GM19023 (cell line): ENCODE data around the gene PFKL.

Experiments
- ATAC-seq: cut with Tn5 transposase; IDR thresholded peaks from one replicate; pipeline ENCODE4 v1.9.1; 2021; ENCODE audit warnings: mild to moderate bottlenecking, moderate library complexity; ENCODE audit not compliant: unreplicated experiment

PFKL gene

DNA sequence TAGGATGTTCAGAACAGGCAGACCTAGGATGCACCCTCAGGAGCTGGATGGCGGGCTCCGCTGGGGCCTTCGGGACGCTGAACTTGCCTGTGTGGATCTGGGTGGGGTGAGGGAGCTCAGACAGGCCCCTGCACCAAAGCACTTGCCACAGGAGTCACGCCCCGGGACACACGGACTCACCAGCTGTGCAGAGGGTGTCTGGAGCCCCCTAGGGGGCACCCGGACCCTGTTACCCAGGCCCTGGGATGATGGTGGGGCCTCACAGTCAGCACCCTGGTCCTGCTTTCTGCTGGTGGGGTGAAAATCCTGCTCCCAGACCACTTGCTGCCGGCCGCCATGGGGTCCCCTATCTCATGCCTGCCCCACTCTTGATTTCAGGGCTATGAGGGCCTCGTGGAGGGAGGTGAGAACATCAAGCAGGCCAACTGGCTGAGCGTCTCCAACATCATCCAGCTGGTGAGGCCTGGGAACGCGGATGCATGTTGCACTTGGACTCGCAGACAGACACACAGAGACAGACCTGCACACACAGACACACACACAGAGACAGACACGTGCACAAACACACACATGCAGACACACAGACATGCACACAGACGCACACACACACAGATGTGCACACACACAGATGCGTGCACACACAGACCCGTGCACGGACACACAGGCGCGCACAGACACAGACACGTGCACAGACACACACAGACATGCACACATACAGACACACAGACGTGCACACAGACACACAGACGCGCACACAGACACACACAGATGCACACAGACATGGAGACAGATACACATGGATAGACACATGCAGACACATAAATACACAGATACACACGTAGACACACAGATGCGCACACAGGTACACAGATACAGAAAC, 11.0 kb downstream of the PFKL start:
- no peak for ATAC-seq

DNA sequence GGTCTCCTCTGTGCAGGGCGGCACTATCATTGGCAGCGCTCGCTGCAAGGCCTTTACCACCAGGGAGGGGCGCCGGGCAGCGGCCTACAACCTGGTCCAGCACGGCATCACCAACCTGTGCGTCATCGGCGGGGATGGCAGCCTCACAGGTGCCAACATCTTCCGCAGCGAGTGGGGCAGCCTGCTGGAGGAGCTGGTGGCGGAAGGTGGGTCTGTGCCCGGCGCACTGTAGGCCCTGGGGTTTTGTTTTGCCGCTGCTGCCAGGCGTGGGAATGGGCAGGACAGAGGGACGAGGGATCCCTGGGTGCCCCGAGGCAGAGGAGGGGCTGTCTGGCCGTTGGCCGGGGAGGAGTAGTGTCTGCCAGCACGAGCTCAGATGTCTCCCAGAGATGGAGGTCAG, 12.2 kb downstream of the PFKL start:
- ATAC-seq, result no peak

DNA sequence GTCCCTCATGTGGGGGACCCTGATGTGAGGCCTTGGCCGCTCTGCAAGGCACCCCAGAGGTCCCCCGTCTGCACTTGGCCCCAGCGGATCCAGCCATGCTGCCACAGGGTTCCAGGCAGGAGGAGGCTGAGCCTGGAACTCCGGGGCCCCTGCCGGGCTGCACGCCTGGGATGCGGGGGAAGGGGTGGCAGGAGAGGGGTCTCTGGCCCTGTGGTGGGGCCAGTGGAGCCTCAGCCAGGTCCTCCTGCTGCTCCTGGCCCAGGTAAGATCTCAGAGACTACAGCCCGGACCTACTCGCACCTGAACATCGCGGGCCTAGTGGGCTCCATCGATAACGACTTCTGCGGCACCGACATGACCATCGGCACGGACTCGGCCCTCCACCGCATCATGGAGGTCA, 12.9 kb downstream of the PFKL start:
- ATAC-seq, result no peak

DNA sequence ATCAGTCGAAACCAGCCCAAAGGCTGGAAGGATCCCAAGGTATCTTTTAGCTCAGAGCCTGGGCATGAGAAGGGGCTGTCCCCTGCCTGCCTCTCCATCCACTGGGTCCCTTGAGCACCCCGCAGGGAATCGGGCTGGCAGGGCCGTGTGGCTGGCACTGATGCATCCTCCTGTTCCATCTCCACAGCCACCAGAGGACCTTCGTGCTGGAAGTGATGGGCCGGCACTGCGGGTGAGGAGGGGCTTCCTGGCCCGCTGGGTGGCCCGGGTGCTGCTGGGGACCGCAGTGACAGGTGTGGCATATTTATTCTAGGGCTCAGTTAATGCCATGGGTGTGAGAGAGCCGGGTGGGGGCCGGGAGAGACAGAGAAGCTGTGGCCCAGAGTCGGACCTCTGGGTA, 13.6 kb downstream of the PFKL start:
- ATAC-seq, result no peak

DNA sequence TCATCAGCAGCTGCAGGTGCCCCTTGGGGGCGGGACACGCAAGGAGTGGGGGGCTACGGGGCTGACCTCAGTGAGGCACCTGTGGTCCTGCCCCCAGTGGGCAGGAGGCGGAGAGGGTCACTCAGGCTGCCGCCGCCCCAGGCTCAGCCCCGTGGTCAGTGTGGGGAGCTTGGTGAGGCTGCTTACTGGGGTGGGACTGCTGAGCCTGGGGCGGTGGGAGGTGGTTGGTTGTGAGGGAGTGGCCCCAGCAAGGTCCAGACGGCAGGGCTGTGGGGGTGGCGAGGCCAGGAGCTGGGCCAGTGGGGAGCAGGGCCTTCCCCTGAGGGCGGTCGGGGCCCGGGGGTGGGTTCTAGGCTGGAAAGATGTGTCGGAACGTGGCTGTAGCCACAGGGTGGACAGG, 14.3 kb downstream of the PFKL start:
- no peak for ATAC-seq

DNA sequence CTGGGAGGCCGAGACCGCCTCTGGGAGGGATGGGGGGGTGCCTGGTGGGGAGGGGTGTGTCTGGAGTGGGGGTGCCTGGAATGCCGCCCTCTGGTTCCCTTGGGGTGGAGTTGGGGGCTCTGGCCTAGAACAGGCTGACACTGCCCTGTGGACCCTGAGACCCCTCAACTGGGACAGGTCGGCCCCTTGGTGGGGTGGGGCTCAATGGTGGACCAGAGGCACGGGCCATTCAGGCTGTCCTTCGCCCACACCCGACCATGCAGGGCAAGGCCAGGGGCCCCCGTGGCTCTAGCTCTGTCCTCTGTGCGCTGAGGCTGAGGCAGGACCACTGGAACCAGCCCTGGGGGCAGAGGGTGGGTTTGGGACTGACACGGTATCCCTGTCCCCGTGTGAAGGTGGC, 14.7 kb downstream of the PFKL start:
- no peak for ATAC-seq

DNA sequence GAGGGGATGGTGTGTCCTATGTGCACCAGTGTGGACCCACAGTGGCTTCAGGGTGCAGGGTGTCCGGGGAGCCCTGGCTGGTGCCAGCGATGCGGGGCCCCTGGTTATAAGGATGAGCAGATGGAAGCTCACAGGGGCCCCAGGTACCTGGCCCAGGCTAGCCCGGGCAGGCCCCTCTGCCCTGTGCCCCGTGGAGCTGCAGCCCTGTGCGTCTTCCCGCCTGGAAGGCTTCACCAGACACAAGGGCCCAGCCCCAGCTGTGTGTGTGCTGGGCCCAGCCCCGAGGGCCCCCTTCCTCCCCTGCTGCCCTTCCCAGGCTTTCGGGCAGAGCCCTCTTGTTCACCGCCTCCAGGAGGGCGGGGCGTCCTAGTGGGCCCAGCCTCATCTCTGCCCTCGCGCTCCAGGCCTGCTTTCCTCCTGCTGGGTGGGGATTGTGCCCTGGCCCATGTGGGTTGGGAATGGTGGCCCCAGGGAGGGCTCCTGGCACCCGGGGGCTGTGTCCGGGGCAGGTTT, 15.9 kb downstream of the PFKL start:
- ATAC-seq, result no peak

DNA sequence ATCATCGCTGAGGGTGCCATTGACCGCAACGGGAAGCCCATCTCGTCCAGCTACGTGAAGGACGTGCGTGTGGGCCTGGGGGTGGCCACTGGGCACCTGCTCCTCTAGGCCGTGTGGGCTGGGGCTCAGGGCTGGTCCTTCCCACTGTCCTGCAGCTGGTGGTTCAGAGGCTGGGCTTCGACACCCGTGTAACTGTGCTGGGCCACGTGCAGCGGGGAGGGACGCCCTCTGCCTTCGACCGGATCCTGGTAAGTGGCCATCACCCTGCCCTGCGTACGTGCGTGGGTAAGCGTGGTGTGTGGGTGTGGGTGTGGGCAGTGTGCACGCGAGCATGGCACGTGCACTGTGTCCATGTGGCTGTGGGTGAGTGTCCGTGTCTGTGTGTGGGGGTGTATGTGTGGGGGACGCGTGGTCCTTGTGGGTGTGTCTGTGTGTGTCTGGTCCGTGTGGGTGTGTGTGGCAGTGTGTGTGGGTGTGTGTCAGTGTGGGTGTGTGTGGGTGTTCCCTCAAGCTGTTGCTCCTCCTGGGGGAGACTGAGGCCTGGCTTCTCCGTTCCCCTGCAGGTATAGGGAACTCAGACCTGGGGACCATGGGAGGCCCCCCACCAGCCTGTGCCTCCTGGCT, 16.5 kb downstream of the PFKL start:
- no peak for ATAC-seq

DNA sequence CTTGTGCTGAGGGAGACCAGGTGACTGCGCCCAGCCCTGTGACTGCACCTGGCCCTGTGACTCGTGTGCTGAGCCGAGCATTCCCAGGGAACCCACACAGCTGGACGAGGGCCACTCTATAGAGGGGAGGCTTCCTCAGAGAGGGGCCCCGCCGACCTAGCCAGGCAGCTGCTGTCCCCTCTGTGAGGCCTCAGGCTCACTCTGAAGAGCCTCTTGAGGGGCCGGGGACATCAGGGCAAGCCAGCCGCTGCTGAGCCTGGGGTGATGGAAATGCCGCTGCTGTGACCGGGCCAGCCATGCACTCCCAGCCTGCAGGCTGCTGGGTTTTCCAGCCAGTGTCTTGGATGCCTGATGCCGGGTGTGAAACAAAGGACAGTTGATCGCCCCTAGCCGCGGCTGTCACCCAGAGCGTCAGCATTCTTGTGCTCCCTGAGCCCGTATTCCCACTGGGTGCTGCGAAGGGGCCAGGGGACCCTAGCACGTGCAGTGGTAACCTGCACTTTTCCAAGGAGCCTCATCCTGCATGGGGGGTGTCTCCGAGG, 17.5 kb downstream of the PFKL start:
- ATAC-seq, result no peak

DNA sequence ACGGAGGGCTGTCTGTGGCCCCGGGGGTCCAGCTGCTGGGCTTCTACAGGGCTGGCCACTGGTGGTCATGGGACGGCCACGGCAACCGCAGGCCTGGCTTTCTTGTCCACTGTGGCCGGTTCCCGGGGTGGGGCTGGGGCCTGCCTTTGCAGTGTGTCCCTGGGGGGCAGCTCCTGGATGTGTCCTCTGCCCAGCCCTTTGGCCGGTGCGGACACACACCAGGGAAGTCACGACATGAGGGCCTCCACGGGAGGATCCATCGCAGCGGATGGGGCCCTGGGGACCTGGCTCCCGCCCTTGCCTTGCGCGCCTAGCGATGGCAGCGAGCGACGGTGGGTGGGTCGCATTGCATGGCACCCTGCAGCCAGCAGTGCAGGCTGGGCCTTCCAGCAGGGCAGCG, 18.0 kb downstream of the PFKL start:
- no peak for ATAC-seq

DNA sequence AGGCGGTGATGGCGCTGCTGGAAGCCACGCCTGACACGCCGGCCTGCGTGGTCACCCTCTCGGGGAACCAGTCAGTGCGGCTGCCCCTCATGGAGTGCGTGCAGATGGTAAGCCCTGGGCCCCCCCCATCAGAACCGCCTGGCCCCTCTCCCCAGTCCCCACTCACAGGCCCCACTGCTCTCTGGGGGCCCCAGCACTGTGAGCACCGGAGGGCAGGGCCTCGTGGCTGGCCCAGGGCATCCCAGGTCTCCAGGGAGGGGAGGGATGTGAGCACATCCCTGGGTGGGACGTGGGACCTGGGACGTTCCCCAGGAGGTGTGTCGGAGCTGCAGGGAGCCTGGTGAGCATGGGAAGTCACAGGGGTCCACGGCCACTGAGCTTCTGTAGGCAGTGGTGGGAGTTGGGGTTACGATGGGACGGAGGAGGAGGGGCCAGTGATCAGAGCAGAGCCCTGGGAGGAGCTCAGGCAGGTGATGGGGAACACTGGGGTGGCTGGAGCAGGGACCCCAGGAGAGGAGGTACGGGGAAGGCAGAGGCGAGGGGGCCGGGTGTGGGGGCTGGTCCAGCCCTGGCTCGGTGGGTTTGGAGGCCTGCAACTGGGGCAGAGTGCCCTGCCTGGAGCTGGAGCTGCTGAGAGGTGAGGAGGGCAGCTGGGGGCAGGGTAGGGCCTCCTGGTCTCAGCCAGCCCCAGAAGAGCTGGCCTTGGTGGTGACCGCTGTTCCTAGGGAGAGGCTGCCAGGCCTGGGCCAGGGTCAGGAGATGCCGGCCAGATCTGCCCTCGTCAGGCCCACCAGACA, 18.8 kb downstream of the PFKL start:
- no peak for ATAC-seq

DNA sequence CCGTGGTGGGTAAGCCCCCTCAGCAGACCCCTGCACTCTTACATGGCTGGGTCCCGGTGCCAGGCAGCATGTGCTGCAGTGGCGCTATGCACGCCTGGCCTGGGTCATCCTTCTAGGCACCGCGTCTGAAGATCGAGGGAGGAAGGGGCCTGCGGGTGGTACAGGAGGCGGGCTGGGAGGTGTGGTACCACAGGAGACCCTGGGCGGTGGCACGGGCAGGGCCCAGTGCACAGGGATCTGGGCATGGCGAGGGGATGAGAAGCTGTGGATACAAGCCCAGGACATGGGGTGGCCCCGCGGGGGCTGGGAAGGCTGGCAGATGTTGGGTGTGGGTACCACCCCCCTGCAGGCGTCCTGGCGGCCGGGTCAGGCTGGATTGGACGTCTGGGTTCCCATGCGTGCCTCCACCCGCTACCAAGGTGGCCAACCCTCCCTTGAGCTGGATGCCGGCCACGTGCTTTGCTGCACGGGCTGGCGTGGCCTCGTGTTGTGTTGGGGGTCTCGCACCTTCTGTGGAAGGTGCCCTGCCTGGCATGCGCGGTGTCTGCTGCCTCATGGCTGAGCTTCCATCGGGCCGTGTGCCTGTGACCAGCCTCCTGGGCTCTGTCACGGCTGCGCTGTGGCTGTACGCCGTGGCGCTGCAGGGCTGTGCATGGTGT, 19.7 kb downstream of the PFKL start:
- ATAC-seq, result no peak

DNA sequence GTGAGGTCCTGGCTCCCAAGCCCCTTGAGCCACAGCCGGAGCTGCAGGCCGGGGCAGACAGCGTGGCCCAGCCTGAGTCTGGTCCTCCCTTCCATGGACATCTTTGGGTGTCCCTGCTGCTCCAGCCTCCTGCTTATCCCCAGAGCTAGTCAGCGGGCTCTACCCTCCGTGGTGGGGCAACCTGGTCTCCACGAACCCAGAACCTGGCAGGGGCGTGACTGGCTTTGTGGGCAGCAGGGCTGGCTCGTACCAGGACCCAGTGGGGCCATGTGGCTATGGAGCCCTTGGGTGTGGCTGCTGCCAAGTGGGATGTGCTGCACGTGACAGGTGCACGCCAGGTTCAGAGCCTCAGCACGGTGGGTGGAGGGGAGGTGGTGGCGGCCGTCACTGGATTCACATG, 21.0 kb downstream of the PFKL start:
- ATAC-seq, result no peak

DNA sequence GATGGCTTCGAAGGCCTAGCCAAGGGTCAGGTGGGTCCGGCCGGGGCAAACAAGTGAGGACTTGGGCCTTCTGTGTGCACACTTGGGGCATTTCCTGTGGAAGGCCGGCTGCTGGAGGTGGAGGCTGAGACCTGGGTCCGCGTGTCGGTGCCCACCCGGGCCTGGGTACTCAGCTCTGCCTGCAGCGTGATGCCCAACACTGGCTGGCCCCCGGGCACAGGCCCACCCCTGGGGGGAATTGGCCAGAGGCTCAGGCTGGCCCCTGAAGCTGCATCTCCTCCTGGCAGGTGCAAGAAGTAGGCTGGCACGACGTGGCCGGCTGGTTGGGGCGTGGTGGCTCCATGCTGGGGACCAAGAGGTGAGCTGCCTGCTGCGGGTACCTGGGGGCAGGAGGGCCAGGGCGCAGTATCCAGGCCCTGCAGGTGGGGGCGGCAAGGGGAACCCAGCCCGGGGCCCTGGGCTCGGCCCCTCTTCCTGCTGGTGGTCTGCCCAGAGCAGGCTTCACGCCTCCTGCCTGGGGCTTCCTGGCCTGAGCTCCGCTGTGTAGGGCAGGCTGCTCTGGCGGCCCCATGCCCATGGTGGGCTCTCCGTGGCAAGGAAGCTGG, 22.1 kb downstream of the PFKL start:
- no peak for ATAC-seq

DNA sequence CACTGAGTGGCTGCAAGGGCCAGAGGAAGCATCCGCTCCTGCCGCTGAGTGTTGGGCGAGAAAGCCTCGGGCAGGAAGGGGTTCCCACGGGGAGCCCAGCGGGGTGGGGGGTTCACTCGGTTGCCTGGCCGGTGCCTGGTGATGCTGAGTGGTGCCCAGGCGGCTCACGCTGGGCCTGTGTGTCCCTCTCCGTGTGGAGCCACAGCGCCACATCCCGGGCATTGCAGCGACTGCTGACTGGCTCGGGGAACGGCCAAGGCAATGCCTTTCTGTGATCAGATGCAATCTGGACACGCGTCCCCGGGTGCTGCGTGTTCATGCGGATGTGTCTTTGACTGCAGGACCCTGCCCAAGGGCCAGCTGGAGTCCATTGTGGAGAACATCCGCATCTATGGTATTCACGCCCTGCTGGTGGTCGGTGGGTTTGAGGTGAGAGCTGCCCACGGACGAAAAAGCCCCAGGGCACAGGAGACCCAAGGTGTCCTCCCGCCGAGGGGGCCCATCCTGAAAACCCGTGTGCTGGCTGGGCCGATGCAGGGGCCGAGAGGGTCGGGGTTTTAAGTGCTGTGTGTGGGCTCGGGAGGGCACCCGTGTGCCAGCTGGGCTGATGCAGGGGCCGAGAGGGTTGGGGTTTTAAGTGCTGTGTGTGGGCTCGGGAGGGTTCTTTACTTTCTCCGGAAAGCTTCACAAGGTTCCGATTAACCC, 22.9 kb downstream of the PFKL start:
- ATAC-seq, result no peak

DNA sequence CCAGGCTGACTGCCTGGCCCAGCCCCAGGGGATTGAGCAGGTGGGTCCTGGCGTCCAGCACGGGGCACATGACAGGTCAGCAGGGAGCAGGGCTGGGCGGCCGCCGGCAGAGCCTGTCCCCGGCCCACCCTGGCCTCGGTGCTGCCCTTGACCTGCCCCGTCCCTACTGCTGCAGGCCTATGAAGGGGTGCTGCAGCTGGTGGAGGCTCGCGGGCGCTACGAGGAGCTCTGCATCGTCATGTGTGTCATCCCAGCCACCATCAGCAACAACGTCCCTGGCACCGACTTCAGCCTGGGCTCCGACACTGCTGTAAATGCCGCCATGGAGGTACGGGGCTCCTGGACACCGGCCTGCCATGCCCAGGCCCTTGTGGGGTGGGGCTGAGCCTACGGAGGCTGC, 23.7 kb downstream of the PFKL start:
- ATAC-seq, result no peak

DNA sequence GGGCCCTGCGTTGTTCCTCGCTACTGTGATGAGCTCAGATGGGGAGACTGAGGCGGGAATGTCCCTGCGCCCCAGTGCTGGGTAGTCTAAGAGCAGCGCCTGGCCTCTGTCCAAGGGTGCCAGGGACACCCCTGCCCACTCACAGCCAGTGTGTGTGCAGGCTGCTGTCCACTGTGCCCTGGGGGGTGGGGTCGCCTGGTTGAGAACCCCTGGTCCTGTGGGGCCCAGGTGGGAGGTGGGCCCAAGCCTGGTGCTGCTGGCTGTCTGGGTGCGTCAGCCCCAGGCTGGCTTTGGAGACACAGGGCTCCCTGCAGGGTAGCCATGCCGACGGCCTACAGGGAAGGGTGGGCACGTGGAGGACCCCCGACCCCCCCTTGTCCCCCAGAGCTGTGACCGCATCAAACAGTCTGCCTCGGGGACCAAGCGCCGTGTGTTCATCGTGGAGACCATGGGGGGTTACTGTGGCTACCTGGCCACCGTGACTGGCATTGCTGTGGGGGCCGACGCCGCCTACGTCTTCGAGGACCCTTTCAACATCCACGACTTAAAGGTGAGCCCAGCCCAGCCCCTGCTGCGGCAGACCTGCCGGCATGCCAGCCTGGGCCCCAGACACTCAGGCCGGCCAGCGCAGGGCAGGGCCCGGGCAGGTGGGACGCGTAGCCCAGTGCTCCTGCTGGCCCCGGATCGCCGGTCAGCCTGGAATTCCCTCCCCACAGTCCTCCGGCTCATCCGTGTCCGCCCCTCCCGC, 24.4 kb downstream of the PFKL start:
- no peak for ATAC-seq

DNA sequence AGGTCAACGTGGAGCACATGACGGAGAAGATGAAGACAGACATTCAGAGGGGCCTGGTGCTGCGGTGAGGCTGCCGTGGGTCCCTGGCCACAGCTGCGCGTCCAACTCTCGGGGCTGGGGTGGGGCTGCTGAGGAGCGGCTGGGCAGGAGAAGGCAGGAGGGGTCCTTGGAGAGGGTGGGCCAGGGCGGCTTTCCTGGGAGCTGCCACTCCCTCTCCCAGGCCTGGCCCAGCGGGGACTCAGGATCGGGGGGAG, 24.9 kb downstream of the PFKL start:
- no peak for ATAC-seq
